Esophagus (tissue), 2 donors: ENCODE data around the gene MFSD2B. TPM values are rescaled to one million over a fixed set of nuclear protein-coding genes. Genes with fewer than 3 reads are reported as not detected.
"Not testable (repeated sequence)": the region's sequence is repeated elsewhere in the genome, so short reads cannot be mapped to it uniquely, and the experiment has no call there.

Experiments
- H3K27ac ChIP-seq, 2 donors: one replicate each; pipeline ENCODE4 v1.5.1; 2013; ENCODE audit warnings: low read depth in 2 of 2, mild to moderate bottlenecking in 2 of 2, inconsistent platforms in 1 of 2, low read length in 1 of 2, moderate library complexity in 1 of 2
- H3K27me3 ChIP-seq, 2 donors: one replicate each; pipeline ENCODE4 v1.6.1; 2013; ENCODE audit warnings: low read length in 2 of 2, control low read depth in 1 of 2, mild to moderate bottlenecking in 1 of 2; ENCODE audit not compliant: insufficient read depth in 2 of 2, control insufficient read depth in 1 of 2
- H3K36me3 ChIP-seq, 2 donors: one replicate each; pipeline ENCODE4 v1.6.1; 2013; ENCODE audit warnings: low read length in 1 of 2; ENCODE audit not compliant: control insufficient read depth in 2 of 2, insufficient read depth in 2 of 2
- H3K4me1 ChIP-seq, 2 donors: one replicate each; pipeline ENCODE4 v1.6.1; 2013; ENCODE audit warnings: low read length in 1 of 2; ENCODE audit not compliant: control insufficient read depth in 2 of 2, insufficient read depth in 2 of 2
- H3K4me3 ChIP-seq, 2 donors: one replicate each; pipeline ENCODE4 v1.5.1; 2013; ENCODE audit warnings: low read length in 2 of 2, mild to moderate bottlenecking in 2 of 2, low read depth in 1 of 2, moderate library complexity in 1 of 2
- H3K9me3 ChIP-seq, 2 donors: one replicate each; pipeline ENCODE4 v1.6.1; 2013; ENCODE audit warnings: mild to moderate bottlenecking in 2 of 2, low read depth in 1 of 2, low read length in 1 of 2, moderate library complexity in 1 of 2; ENCODE audit not compliant: control insufficient read depth in 2 of 2, insufficient read depth in 1 of 2
- WGBS, 2 donors: extraction: QIAGEN DNeasy Blood & Tissue Kit; methylation state at CpG; one replicate each; pipeline ENCODE4 v1.1.7; 2013; 5-methylcytosine and 5-hydroxymethylcytosine counted together
- polyA plus RNA-seq, 2 donors: library from polyadenylated mRNA; stranded (reverse); fragments of 200-250 nt; gene quantifications; one replicate each; pipeline ENCODE4 v1.2.3, GENCODE V29; 2013
- donor health status: healthy with polysubstance abuse.
- donor health status: Bipolar disorder and iron deficiency.

Gene MFSD2B
- polyA plus RNA-seq, 2 donors, result 0.05 to 0.08 TPM

GRCh38 chr2:24026233-24026632, 16.3 kb downstream of the MFSD2B start:
- no peak overlapping the region for H3K27ac ChIP-seq
- 73 to 76% methylated on average over 2 of the region's 2 CpGs for WGBS, 2 donors
- peaks cover 6 to 28% of the 10 kb centered on the region in 2 donors for H3K36me3 ChIP-seq
- no peak overlapping the region for H3K4me3 ChIP-seq
- H3K27me3 ChIP-seq, result no peaks in the 10 kb centered on the region
- H3K9me3 ChIP-seq, result no peaks in the 10 kb centered on the region
- no peaks in the 10 kb centered on the region for H3K4me1 ChIP-seq

- 89 to 97% methylated on average over 9 of the region's 9 CpGs for WGBS, 2 donors
- H3K4me3 ChIP-seq, result no peak overlapping the region
- H3K27ac ChIP-seq, result no peak overlapping the region
- H3K27me3 ChIP-seq, result no peaks in the 10 kb centered on the region
- peaks cover 7 to 9% of the 10 kb centered on the region in 2 donors for H3K36me3 ChIP-seq
- no peaks in the 10 kb centered on the region for H3K4me1 ChIP-seq
- no peaks in the 10 kb centered on the region for H3K9me3 ChIP-seq
Measured at GRCh38 chr2:24038786-24039499, 29.1 kb downstream of the MFSD2B start.

- Histone ChIP-seq H3K4me1 (no peaks in the 10 kb centered on the region), H3K9me3 (no peaks in the 10 kb centered on the region), H3K4me3 (no peak overlapping the region), H3K36me3 (peaks cover 7 to 9% of the 10 kb centered on the region in 2 donors), H3K27me3 (no peaks in the 10 kb centered on the region), H3K27ac (no peak overlapping the region)
- 84 to 87% methylated on average over 4 of the region's 4 CpGs for WGBS, 2 donors
Measured at GRCh38 chr2:24040511-24040910, 30.6 kb downstream of the MFSD2B start.

GRCh38 chr2:24043133-24043532, 33.2 kb downstream of the MFSD2B start:
- not testable (repeated sequence) for H3K36me3 ChIP-seq, H3K4me3 ChIP-seq, H3K27me3 ChIP-seq, H3K4me1 ChIP-seq, H3K9me3 ChIP-seq, H3K27ac ChIP-seq
- WGBS, 2 donors, result 91 to 98% methylated on average over 6 of the region's 6 CpGs

GRCh38 chr2:24045511-24046508, 35.9 kb downstream of the MFSD2B start:
- Histone ChIP-seq H3K27me3 (no peaks in the 10 kb centered on the region), H3K9me3 (no peaks in the 10 kb centered on the region), H3K4me3 (no peak overlapping the region), H3K36me3 (no peaks in the 10 kb centered on the region), H3K27ac (no peak overlapping the region), H3K4me1 (peaks cover 0 to 3% of the 10 kb centered on the region in 2 donors)
- 80 to 83% methylated on average over 11 of the region's 11 CpGs for WGBS, 2 donors

GRCh38 chr2:24046599-24046929, 36.7 kb downstream of the MFSD2B start:
- no peak overlapping the region for H3K27ac ChIP-seq
- H3K4me1 ChIP-seq, result peaks cover 0 to 3% of the 10 kb centered on the region in 2 donors
- no peaks in the 10 kb centered on the region for H3K9me3 ChIP-seq
- WGBS, 2 donors, result 1% methylated on average over 2 of the region's 2 CpGs
- H3K36me3 ChIP-seq, result no peaks in the 10 kb centered on the region
- H3K27me3 ChIP-seq, result no peaks in the 10 kb centered on the region
- peak overlapping the region in 1 of 2 donors; percentile 95 for H3K4me3 ChIP-seq

GRCh38 chr2:24046930-24047702, 37.2 kb downstream of the MFSD2B start, which contains the start of gene WDCP:
WDCP (minus strand) TSS chr2:24047391; CDS start chr2:24039494, 7,897 bp downstream.
- peak within 1 kb of the TSS; percentile 79 to 95 for H3K4me3 ChIP-seq
- no peaks in the 10 kb centered on the region for H3K9me3 ChIP-seq
- 0 to 1% methylated on average over 38 of the region's 38 CpGs for WGBS, 2 donors
- H3K36me3 ChIP-seq, result no peaks in the 10 kb centered on the region
- peaks cover 0 to 3% of the 10 kb centered on the region in 2 donors for H3K4me1 ChIP-seq
- no peaks in the 10 kb centered on the region for H3K27me3 ChIP-seq
- H3K27ac ChIP-seq, result peak within 1 kb of the TSS; percentile 36 to 89

GRCh38 chr2:24047703-24048033, 37.8 kb downstream of the MFSD2B start:
- Histone ChIP-seq H3K9me3 (no peaks in the 10 kb centered on the region), H3K36me3 (no peaks in the 10 kb centered on the region), H3K27me3 (no peaks in the 10 kb centered on the region), H3K4me3 (peak overlapping the region in 1 of 2 donors; percentile 95), H3K4me1 (peaks cover 0 to 3% of the 10 kb centered on the region in 2 donors), H3K27ac (no peak overlapping the region)
- 40 to 43% methylated on average over 8 of the region's 8 CpGs for WGBS, 2 donors

GRCh38 chr2:24048769-24049484, 39.0 kb downstream of the MFSD2B start:
- peak overlapping the region in 1 of 2 donors; percentile 77 for H3K4me3 ChIP-seq
- no peaks in the 10 kb centered on the region for H3K9me3 ChIP-seq
- H3K4me1 ChIP-seq, result peaks cover 0 to 3% of the 10 kb centered on the region in 2 donors
- WGBS, 2 donors, result 19 to 26% methylated on average over 23 of the region's 23 CpGs
- H3K36me3 ChIP-seq, result no peaks in the 10 kb centered on the region
- H3K27me3 ChIP-seq, result no peaks in the 10 kb centered on the region
- H3K27ac ChIP-seq, result no peak overlapping the region
